Middle frontal gyrus (tissue), 1 donor: ENCODE data around the gene LSAMP.

Experiments
- DNase-seq: peaks from one replicate; pipeline ENCODE4 v3.0.0-alpha.2; 2015; ENCODE audit warnings: low spot score; ENCODE audit errors: extremely low spot score

Gene LSAMP

DNA sequence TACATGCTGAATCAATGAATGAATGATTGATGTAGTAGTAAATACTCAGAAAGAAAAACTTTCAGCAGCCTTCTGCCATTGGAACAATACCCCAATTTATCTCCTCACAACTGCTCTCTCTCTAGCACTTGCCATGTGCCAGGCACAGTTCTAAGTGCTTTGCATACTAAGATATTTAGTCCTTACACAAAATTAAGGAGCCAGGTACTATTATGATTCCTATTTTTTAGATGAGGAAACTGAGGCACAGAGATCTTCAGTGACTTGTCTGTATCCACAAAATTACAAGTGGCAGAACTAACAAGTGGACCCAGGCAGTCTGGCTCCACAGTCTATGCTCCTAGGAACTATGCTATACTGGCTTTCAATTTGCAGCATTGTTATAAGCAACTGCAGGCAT is 279.2 kb downstream of the LSAMP start:
- DNase-seq, result no peak

DNA sequence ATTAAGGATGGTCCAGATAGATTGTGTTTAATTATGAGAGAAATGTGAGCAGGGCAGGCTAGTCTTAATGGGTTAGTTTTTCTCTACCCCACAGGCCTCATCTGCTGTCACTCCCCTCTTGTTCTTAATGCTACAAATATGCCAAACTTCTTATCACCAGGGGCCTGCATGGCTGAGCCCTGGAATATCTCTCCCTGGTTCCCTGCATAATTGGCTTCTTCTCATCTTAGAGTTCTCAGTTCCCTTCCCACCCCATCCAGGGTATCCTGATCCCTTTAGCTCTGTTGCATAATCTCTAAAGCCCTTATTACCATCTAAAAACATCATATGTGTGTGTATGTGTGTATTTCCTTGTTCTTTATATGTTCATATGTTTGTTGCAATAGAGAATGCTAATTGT is 279.6 kb downstream of the LSAMP start:
- no peak for DNase-seq

GRCh38 chr3:116165135-116165534 is 280.2 kb downstream of the LSAMP start:
- DNase-seq, result no peak

DNA sequence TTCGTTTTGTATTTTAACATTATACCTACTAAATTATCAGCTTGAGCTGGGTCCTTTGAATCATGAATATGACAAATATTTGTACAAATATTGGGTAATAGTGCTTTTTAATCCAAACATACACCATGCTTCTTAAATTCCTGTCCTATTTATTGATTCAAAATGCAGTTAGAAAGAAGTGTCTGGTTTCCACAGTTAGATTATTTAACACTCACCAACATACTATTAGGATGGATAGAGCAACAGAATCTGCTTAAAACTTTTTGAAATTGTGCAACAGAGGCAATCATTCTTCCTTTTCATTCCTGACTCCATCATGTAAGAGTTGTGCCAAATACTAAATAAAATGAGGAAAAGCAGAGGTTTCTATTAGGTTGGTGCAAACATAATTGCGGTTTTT is 281.2 kb downstream of the LSAMP start:
- no peak for DNase-seq

GRCh38 chr3:116161575-116162525 is 283.4 kb downstream of the LSAMP start:
- no peak for DNase-seq

- no peak for DNase-seq
These were observed 284.7 kb downstream of the LSAMP start for GRCh38 chr3:116160594-116160993.

- no peak for DNase-seq
These were observed 289.4 kb downstream of the LSAMP start for GRCh38 chr3:116155841-116156240.

DNA sequence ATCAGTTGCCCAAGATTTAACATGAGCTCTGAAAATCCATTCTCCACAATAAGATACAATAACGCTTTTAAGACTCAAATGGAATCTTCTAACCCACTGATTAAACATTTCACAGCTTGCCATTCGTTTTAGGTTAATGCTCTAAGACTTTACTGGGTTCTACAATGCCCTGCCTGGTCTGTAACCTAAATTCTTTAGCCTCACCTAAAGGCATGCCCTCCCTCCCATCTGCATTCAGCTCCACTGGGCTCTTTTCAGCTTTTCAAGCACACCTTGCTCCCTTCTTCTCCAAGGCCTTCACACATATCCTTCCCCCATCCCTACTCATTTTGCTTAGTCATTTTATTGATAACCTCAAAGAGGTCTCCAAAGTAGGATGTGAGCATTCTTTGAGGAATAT is 290.9 kb downstream of the LSAMP start:
- DNase-seq, result no peak

DNA sequence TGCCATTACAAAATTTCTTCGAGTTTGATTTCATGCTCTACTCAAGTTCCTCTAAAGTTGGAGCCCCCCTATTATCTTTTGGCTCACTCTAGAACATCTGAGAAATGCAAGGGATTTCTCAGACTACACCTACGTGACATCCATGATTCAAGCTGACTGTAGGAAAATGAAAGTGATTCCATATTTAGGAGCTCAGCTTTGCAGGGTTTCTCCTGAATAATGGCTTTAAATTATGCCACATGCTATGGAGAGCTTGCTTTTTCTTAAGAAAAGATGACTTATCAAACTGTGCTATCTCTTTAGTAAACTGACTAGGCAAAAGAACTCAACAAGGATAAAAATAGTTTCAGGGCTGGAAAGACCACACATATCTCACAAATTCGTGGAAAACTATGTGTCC is 292.1 kb downstream of the LSAMP start:
- no peak for DNase-seq

GRCh38 chr3:116150655-116151167 is 294.6 kb downstream of the LSAMP start:
- no peak for DNase-seq

- DNase-seq, result no peak
These were observed 296.1 kb downstream of the LSAMP start for GRCh38 chr3:116148881-116149851.

- no peak for DNase-seq
These were observed 299.7 kb downstream of the LSAMP start for GRCh38 chr3:116145613-116146012.

GRCh38 chr3:116141724-116142123 is 303.6 kb downstream of the LSAMP start:
- DNase-seq, result no peak

- no peak for DNase-seq
These were observed 305.1 kb downstream of the LSAMP start for GRCh38 chr3:116140100-116140689.

- no peak for DNase-seq
These were observed 305.6 kb downstream of the LSAMP start for GRCh38 chr3:116139641-116140040.

GRCh38 chr3:116135457-116136085 is 309.7 kb downstream of the LSAMP start:
- peak; percentile 30 for DNase-seq

GRCh38 chr3:116129187-116129946 is 315.9 kb downstream of the LSAMP start:
- no peak for DNase-seq

DNA sequence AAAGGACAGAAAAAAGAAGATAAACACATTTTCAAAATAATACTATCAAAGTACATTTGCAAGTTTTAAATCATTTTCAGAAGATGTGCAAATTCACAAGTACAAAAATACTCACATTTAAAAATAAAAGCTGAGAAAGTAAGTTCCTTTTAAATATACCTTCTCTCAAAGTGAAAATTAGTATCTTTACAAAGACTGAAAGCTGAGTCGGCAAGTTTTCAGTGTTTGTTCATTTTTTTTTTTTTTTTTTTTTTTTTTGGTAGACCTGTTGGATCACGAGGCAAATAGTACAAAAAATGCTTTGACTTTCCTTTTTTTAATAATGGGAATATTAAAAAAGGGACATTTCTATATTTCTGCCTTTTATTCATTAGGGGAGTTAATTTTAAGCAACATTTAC is 317.8 kb downstream of the LSAMP start:
- no peak for DNase-seq

GRCh38 chr3:116124166-116124565 is 321.1 kb downstream of the LSAMP start:
- DNase-seq, result no peak

DNA sequence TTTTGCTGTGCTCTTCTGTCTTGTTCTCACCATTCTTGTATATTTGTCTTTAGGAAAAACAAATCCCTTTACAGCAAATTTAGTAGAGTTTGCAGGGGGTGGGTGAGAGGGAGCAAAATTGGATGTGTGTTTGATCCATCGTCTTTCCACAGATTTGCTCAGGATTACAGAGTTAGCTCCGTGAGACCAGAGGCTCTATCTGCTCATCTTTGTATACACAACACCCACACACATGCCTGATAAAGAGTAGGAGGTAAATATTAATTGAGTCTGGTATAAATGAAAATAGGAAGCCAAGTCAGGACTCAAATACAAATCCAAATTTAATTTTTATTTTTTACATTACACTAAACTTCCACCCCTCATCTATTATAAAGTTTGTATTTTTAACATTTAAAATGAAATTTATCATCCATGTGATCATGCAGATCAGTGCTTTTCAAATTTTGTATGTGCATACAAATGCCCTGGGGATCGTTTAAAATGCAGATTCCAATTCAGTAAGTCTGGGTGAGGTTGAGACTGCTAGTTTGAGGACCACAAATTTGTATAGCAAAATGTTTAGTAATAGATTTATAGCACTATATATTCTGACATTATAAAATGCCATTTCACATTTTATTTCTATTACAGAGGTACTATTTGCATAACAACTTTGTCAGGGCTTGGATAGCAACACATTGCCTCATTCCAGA is 326.7 kb downstream of the LSAMP start:
- no peak for DNase-seq
